IPS-18c (cell line): Measurements from ENCODE around the gene MANSC1.
"Not testable (repeated sequence)": the region's sequence is repeated elsewhere in the genome, so short reads cannot be mapped to it uniquely, and the experiment has no call there.

Experiments
- H3K4me3 ChIP-seq: 2 replicates; pipeline ENCODE4 v1.7.0; 2013; ENCODE audit warnings: low read depth, mild to moderate bottlenecking, low read length, moderate library complexity; ENCODE audit not compliant: insufficient read depth
- H3K9me3 ChIP-seq: one replicate; pipeline ENCODE4 v1.6.1; 2013; ENCODE audit warnings: mild to moderate bottlenecking, low read length, moderate library complexity; ENCODE audit not compliant: control insufficient read depth, insufficient read depth

The MANSC1 gene

GRCh38 chr12:12367482-12367998 lies 17.5 kb upstream of the MANSC1 start:
- H3K9me3 ChIP-seq, result no peaks in the 10 kb centered on the region
- H3K4me3 ChIP-seq, result no peak overlapping the region

- no peaks in the 10 kb centered on the region for H3K9me3 ChIP-seq
Observed at GRCh38 chr12:12366701-12367481, 16.8 kb upstream of the MANSC1 start.

DNA sequence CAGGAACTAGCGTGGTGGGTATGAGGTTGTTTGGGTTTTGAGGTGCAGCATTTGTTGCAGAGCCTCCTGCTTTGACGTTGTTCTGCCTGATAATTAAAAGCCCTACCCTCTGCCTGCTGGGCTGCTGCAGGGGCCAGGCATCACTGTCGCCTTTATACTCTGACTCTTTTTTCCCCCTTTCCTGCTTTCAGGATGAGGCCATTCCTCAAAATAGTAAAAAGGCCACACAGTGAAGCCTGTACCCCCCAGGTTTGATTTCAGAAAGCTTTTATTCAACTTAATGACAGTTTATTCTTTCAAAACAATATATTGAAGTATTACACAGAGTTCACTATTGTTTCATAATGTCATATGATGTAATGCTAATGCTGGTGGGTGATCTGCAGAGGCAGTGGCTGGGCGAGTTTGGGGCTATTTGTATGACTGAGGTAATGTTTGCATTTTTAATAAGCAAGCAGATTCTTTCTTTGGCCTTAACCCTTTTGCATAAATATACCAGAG lies 15.9 kb upstream of the MANSC1 start:
- Histone ChIP-seq H3K4me3 (no peak overlapping the region), H3K9me3 (no peaks in the 10 kb centered on the region)

More at GRCh38 chr12:12366701-12367481, 16.8 kb upstream of the MANSC1 start:
- H3K4me3 ChIP-seq, result no peak overlapping the region

GRCh38 chr12:12365446-12365802 lies 15.4 kb upstream of the MANSC1 start:
- Histone ChIP-seq H3K9me3 (no peaks in the 10 kb centered on the region), H3K4me3 (no peak overlapping the region)

- Histone ChIP-seq H3K9me3 (no peaks in the 10 kb centered on the region), H3K4me3 (no peak overlapping the region)
Observed at GRCh38 chr12:12364787-12365445, 14.9 kb upstream of the MANSC1 start.

DNA sequence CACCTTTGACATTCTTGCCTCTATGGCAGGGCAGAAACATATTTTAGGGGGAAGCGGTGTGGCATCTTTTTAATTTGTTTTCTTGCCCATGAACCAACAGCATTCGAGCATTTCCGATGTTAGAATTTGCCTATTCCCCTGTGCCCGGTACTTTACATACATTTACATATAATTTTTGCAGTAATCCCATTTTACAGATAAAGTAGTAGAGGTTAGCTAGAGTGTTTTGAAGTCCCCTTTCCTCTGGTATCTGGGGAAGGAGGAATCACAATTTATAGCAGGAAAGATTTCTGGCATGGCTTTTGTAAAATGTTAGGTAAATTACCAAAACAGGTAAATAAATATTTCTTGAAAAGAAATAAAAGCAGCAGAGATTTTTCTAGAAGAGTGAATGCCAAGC lies 8.5 kb upstream of the MANSC1 start:
- peaks cover 2% of the 10 kb centered on the region for H3K9me3 ChIP-seq
- no peak overlapping the region for H3K4me3 ChIP-seq

DNA sequence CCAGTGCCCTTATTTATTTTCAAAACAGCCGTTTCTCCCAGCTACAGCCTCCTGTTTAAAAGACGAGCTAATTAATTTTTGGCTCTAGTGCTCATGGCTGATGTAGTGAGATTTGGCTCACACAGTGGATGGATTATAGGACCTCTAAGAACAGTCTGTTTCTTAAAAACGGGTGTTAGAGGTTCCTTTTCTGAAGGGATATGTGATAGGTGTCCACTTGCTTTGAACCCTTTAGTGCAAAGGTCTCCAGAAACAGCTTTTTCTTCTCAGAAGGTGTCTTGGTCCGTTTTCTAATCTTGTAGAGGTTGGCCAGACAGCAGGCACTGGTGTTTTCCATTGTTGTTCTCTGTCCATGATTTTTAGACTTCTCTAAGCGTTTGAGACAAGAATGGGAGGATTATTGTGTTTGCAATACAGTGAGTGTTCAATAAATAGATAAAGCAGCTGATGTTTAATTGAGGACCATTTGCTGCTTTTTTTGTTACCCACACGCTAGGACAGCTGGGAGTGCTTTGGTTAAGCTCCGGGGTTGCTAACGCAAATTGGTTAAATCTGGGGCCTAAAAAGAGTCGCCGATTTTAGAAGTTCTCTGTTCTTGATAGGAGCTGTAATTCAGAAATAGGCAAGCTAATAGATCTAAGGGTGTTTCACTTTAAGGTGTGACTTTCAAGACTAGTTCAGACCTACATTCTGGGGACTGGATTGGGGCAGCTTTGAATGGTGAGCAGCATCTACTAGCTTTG lies 7.8 kb upstream of the MANSC1 start:
- peaks cover 2% of the 10 kb centered on the region for H3K9me3 ChIP-seq
- H3K4me3 ChIP-seq, result peak overlapping the region; percentile 78

DNA sequence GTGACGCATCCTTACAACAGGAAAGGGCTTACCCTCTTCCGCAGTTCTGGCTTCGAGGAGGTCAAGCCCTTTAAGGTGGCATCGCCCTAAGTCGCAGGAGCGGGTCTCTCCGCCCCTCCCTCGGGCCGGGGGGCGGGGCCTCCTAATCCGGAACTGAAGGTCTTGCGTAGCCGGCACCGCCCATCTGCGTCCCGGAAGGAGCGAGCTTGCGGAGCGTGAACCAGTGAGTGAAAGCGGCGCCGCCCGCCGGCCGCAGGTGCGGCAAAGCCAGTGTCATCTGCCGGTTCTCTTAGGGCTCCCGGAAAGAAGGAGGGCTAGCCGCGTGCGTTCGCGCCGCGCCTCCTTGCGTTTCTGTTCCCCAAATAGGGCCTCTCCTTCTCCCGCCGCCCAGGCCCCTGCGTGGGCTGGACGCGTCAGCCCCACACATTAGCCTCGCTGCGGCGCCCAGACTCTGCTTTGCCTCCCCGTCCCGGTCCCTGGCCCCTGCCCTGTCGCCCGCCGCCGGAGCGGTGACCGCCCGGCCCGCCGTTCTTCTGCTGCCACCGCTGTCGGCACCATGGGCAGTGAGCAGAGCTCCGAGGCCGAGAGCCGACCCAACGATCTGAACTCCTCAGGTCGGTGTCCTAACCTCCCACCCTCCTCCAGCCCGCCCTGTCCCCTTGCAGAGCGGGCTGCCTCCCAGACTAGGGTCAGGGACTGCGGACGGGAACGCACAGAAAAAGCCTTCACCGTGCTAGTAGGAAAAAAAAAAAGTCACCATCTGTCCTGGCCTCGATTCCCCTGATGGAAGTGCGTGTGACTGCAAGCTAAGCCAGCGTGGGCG lies 7.1 kb upstream of the MANSC1 start, which contains the start of gene BORCS5:
Gene BORCS5, plus strand, starts transcription at position 183 of the 823 bp plus-strand sequence. Its CDS starts 374 bp downstream, at position 557.
- Histone ChIP-seq H3K9me3 (peaks cover 2% of the 10 kb centered on the region), H3K4me3 (peak within 1 kb of the TSS; percentile 78)

DNA sequence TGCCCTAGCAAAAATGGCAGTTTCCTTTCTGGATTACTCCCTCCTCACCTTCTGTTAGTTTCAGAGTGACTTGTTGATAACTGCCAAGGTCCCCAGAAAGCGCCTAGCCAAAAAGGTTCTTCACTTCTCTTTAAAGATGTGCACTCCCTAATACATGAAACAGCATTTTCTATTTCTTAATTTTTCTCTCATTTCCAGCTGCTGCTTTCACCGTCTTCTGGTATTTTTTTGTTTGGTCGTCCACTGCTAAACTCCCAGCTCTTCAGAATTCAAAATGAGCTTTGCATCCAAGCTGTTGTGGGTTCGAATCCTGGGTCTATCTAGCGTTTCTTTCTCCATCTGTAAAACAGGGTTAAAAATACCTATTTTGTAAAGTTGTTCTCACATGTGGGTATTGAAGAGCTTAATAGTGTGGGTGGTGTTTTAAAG lies 6.4 kb upstream of the MANSC1 start:
- H3K4me3 ChIP-seq, result peak overlapping the region; percentile 78
- H3K9me3 ChIP-seq, result peaks cover 2% of the 10 kb centered on the region

DNA sequence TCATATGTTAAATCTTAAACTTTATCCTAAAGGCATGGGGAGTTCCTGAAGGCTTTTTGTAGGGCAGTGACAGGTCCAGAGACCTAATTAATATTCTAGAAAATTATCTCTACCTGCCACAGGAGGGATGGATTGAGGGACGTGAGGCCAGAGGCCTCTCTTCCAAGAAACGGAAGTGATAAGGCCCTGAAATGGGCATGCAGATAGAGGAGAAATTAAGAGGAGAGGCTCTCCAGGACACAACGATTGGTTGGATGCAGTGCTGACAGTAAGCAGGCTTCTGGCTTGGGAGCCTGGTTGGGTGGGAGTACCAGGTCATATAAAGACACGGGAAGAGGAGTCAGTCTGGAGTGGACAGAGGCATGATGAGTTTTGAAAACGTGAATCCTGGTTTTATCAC lies 3.8 kb upstream of the MANSC1 start:
- Histone ChIP-seq H3K9me3 (peaks cover 2% of the 10 kb centered on the region), H3K4me3 (no peak overlapping the region)

DNA sequence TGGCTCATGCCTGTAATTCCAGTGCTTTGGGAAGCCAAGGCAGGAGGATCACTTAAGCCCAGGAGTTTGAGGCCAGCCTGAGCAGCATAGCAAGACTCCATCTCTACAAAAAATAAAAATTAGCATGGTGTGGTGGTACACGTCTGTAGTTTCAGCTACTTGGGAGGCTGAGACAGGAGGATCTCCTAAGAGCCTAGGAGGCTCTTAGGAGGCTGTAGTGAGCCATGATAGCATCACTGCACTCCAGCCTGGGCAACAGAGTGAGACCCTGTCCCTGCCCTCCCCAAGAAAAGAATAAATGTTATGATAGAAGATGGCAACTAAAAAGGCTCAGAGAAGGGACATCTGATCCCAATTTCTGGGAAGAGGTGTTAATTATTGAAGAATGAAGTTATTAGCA lies 3.2 kb upstream of the MANSC1 start:
- Histone ChIP-seq H3K9me3 (peaks cover 2% of the 10 kb centered on the region), H3K4me3 (no peak overlapping the region)

DNA sequence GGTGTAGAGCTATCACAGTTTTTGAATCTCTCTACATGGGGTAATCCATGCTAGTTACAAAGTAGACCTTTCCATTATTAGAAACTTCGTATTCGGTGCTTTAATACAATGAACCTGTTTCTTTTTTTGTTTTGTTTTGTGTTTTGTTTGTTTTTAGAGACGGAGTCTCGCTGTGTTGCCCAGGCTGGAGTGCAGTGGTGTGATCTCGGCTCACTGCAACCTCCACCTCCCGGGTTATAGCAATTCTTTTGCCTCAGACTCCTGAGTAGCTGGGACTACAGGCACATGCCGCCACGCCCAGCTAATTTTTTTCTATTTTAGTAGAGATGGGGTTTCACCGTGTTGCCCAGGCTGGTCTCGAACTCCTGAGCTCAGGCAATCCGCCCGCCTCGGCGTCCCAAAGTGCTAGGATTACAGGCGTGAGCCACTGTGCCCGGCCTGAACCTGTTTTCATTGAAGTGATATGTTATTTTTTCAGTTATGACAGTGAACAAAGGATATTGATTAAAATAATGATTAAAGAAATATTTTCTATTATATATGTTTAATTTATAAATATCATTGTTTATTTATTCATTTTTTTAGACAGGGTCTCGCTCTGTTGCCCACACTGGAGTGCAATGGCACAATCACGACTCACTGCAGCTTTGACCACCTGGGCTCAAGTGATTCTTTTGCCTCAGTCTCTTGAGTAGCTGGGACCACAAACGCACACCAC lies 1.6 kb upstream of the MANSC1 start:
- not testable (repeated sequence) for H3K4me3 ChIP-seq, H3K9me3 ChIP-seq

GRCh38 chr12:12350868-12351463 lies 924 bp upstream of the MANSC1 start:
- H3K9me3 ChIP-seq, result no peaks in the 10 kb centered on the region
- no peak overlapping the region for H3K4me3 ChIP-seq

GRCh38 chr12:12338527-12339168 lies 11.4 kb downstream of the MANSC1 start:
- Histone ChIP-seq H3K9me3 (no peaks in the 10 kb centered on the region), H3K4me3 (no peak overlapping the region)

- Histone ChIP-seq H3K4me3 (no peak overlapping the region), H3K9me3 (no peaks in the 10 kb centered on the region)
Observed at GRCh38 chr12:12336511-12336910, 13.5 kb downstream of the MANSC1 start.
